GM21381 (cell line): ENCODE results near the gene SLC22A16.
"Not testable (repeated sequence)": the region's sequence is repeated elsewhere in the genome, so short reads cannot be mapped to it uniquely, and the experiment has no call there.

Experiments
- ATAC-seq: cut with Tn5 transposase; IDR thresholded peaks from one replicate; pipeline ENCODE4 v1.9.1; 2021; ENCODE audit warnings: mild to moderate bottlenecking, moderate library complexity; ENCODE audit not compliant: unreplicated experiment

The SLC22A16 gene

GRCh38 chr6:110476046-110476849 is at the start of gene SLC22A16:
Gene SLC22A16, minus strand, starts transcription at chr6:110476613. Its CDS starts 39 bp downstream, at chr6:110476574.
- ATAC-seq: no peak

GRCh38 chr6:110525001-110525400 is 48.6 kb upstream of the SLC22A16 start:
- no peak for ATAC-seq

- ATAC-seq: no peak
Observed at GRCh38 chr6:110524305-110524704, 47.9 kb upstream of the SLC22A16 start.

DNA sequence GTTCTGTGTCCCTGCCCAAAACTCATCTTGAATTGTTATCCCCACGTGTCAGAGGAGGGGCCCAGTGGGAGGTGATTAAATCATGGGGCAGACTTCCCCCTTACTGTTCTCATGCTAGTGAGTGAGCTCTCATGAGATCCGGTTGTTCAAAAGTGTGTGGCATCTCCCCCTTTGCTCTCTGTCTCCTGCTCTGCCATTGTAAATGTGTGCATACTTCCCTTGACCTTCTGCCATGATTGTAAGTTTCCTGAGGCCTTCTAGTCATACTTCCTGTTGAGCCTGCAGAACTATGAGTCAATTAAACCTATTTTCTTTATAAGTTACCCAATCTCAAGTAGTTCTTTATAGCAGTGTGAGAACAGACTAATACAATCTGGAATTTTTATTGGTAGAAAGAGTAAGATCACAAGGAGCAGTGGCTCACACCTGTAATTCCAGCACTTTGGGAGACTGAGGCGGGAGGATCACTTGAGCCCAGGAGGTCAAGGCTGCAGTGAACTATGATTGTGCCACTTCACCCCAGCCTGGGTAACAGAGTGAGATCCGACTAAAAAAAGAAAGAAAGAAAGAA is 47.1 kb upstream of the SLC22A16 start:
- no peak for ATAC-seq

- ATAC-seq: no peak
Observed at GRCh38 chr6:110522427-110522826, 46.0 kb upstream of the SLC22A16 start.

GRCh38 chr6:110520992-110521543 is 44.7 kb upstream of the SLC22A16 start:
- no peak for ATAC-seq

GRCh38 chr6:110520209-110520965 is 44.0 kb upstream of the SLC22A16 start:
- no peak for ATAC-seq

- ATAC-seq: no peak
Observed at GRCh38 chr6:110517601-110518281, 41.3 kb upstream of the SLC22A16 start.

DNA sequence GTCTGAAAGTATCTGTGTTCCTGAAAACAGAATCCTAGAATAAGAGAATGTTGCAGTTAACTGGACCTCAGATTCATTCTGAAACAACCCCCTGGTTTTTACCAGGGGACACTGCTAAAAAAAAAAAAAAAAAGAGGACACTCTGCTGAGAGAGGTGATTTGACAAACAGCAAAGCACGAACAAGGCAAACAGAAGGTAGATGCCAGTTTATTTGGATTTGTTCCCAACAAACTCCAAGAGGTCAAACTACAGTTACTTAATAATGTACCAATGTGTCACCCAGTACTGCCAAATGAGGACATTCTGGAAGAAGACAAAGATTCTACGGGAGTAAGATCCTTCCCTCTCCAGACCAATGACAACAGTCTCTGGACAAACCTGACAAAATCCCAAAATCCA is 40.6 kb upstream of the SLC22A16 start:
- ATAC-seq: no peak

DNA sequence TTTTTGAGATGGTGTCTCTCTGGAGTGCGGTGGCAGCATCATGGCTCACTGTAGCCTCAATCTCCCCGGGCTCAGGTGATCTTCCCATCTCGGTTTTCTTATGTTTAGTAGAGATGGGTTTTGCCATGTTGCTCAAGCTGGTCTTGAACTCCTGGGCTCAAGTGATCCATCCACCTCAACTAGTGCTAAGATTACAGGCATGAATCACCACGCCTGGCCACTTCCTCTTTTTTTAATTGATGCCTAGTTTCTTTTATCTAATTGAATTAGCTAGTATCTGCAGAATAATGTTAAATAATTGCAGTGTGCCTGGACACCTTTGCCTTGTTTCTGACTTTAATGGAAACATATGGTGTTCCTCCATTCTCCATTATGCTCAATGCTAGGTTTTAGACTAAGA is 38.4 kb upstream of the SLC22A16 start:
- ATAC-seq: no peak

GRCh38 chr6:110512991-110513390 is 36.6 kb upstream of the SLC22A16 start:
- ATAC-seq: no peak

DNA sequence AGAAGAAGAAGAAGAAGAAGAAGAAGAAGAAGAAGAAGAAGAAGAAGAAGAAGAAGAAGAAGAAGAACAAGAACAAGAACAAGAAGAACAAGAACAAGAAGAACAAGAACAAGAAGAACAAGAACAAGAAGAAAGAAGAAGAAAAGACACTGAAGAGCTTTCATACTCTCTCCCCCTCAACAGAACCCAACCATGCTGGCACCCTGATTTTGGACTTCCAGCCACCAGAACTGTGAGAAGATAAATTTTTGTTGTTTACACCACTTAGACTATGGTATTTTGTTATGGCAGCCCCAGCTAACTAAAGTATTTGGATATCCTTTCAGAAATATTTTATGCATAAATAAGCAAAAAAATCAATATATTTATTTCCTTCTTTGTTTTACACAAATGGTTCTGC is 36.1 kb upstream of the SLC22A16 start:
- not testable (repeated sequence) for ATAC-seq

GRCh38 chr6:110511401-110511800 is 35.0 kb upstream of the SLC22A16 start:
- no peak for ATAC-seq

- ATAC-seq: no peak
Observed at GRCh38 chr6:110509617-110510241, 33.3 kb upstream of the SLC22A16 start.

GRCh38 chr6:110504891-110505290 is 28.5 kb upstream of the SLC22A16 start:
- not testable (repeated sequence) for ATAC-seq

GRCh38 chr6:110495949-110496348 is 19.5 kb upstream of the SLC22A16 start:
- ATAC-seq: no peak

GRCh38 chr6:110493253-110493800 is 16.9 kb upstream of the SLC22A16 start:
- no peak for ATAC-seq

DNA sequence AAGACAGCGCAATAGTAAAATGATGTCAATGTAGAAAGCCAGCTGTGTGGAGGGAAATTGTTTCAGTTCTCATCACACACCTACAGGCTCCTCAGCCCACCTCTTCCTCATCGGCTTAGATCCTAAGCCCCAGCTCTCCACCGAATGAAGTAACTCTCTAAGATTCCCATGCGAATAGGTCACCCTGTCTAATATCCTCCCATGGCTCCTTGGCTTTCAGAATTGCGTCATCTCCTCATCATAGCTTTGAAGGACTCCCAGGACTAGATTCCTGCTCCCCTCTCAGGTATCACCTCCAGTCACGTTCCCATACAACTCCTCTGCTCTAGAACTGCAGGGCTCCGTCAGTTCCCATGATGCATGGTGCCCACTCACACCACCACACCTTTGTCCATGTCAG is 16.2 kb upstream of the SLC22A16 start:
- no peak for ATAC-seq

DNA sequence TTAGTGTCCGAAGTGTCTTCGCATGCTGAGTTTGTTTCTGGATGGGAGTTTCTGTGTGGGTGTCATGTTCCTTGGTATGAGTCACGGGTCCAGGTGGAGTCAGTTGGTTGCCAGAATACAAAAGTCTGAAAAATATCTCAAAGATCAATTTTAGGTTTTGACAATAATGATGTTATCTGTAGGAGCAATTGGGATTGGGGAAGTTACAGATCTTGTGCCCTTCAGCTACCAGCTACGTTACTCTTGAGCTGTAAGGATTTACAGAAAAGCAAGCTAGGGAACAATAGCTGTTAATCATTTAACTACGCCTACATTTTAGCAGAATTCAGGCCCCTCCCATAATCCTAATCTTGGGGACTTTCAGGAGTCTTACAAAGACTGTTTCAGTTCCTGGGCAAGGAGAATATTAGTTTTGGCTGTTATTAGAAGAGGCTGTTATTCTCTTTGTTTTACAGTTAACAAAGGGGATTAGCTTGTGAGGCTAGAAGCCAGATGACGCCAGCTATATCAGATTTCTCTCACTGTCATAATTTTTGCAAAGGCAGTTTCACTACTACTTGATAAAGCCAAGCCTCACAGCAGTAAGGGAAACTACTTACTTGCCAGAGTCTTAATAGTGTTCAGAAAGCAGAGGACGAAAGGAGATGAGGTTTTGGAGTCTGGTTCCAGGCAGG is 15.4 kb upstream of the SLC22A16 start:
- no peak for ATAC-seq

DNA sequence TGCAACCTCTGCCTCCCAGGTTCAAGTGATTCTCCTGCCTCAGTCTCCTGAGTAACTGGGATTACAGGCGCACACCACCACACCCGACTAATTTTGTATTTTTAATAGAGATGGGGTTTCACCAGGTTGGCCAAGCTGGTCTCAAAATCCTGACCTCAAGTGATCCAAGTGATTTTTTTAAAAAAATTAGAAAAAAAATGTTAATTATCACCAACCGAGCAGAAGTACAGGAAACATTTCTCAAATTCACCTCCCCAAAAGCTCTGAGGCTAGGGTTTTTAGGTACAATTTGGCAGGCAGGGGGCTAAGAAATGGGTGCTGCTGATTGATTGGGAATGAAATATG is 14.9 kb upstream of the SLC22A16 start:
- no peak for ATAC-seq
